Fibroblast of upper back skin (primary cell): Measurements from ENCODE around the gene COPS8.

Experiments
- DNase-seq: peaks from one replicate; pipeline ENCODE4 v3.0.0-alpha.2; 2013

The COPS8 gene

DNA sequence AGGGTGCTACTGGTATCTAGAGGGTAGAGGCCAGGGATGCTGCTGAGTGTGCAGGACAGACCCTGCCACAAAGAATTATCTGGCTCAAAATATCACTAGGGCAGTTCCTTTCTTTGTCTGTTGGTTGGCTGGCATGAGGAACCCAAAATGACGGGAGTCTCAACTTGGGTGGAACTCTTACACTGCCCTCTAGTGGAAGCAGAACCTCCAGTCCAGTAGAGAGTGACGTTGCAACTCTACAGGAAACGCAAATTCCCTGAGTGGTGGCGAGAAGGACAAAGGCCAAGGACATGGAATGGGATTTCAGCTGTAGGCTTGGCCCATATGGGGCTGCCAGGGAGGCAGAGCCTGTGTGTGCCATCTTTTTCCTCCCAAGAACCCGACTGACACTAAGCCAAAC, 47.1 kb downstream of the COPS8 start:
- DNase-seq = no peak

GRCh38 chr2:237134321-237135230, 48.9 kb downstream of the COPS8 start:
- DNase-seq = no peak

- no peak for DNase-seq
These were observed 51.1 kb downstream of the COPS8 start for GRCh38 chr2:237136824-237137223.

GRCh38 chr2:237137626-237138323, 52.1 kb downstream of the COPS8 start:
- no peak for DNase-seq

- no peak for DNase-seq
These were observed 53.5 kb downstream of the COPS8 start for GRCh38 chr2:237139123-237139675.

DNA sequence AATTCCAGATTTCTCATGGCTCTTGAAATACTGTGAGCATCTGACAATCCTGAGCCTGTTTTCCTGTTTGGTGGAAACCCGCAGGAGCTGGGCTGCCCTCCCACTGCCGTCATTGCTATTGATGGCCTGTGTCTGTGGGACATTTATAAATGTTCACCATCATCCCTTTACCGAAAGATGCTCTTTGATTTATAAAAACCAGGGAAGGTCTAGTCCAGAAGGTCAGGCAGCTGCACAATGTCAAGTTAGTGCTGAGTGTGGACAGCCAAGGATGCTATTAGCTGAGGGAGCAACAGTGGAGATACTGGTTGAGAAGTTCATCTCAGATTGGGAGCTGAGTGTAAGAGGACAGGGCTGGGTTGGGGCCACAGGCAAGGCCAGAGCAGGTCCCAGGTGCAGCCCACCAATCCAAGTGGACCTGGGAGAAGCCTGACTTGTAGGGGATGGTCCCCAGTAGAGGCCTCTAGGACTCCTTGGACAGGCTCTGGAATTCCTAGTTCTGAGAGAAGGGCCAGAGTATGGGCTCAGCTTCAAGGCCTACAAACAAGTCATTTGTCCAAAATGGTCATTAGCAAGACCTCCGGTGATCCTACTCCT, 55.1 kb downstream of the COPS8 start:
- no peak for DNase-seq

GRCh38 chr2:237141571-237142051, 55.9 kb downstream of the COPS8 start:
- peak; percentile 79 for DNase-seq

- no peak for DNase-seq
These were observed 57.4 kb downstream of the COPS8 start for GRCh38 chr2:237143118-237143517.

- DNase-seq = peak; percentile 79
These were observed 58.2 kb downstream of the COPS8 start for GRCh38 chr2:237143676-237144440.

DNA sequence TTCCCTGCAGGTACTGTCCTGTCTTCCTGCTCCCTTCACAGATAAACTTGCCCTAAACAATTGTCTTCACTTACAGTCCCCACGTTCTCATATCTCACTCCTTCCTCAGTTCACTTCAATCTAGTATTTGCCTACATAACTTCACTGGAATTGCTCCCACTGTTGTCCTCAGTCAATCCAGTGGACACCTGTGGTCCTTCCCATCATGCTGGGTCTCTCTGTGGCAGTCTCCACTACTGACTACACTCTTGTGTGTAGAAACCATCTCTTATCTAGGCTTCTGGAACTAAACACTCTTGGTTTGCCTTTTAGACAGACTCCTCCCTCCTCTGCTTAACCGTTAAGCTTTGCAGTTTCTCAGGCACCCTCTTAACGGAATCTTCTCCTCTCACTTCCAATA, 58.8 kb downstream of the COPS8 start:
- no peak for DNase-seq

DNA sequence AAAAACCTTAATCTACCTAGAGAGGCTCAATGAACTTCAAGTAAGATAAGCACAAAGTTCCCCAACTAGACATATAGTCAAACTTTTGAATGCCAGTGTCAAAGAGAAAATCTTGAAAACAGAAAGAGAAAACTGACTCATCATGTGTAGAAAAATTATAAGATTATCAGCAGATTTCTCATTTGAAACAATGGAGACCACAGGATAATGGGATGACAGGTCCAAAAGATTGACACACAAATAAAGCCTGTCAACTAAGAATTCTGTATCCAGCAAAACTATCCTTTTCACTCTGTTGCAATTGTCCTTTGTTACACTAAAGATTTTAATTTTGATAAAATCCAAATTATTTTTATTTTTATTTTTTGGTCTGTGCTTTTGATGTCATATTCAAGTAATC, 61.6 kb downstream of the COPS8 start:
- DNase-seq = no peak

DNA sequence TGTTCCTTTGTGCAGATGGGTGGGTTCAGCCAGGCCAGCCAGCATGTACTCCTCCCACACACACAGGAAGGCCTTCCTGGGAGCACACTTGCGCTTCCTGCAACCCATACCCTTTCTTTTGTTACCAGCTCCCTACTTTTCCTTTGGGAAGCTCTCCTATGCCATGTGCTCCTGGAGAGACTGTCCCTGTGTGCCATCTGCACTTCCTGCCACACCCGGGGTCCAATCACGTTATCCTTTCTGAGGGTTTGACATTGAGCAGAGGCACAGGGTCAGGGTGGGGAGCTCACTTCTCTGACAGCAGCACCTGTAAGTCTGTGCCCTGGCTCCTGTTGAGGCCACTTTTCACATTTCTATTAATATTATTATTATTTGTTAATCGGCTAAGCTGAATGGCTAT, 62.9 kb downstream of the COPS8 start:
- DNase-seq = no peak

DNA sequence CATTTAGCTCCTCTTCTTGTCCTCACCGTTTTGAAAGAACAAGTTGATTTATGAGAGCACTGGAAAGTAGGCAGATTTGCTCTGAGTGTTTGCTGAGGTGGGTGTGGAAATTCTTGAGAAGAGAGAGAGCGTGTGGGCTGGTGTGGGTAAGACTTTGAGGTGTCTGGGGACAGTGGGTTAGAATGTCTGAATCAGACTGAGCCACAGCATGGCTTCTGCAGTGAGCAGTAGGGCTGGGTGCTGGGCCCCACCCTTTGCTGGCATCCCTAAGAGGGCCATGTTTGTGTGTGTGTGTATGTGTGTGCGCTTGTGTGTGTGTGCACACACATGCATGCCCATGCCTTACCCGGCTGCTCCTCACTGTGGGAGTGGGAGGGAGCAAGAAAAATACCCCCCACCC, 63.7 kb downstream of the COPS8 start:
- DNase-seq = peak; percentile 43
